ENCODE measurements around the gene LIN37. TPM values are rescaled to one million over a fixed set of nuclear protein-coding genes. Genes with fewer than 3 reads are reported as not detected.
A peak's percentile ranks its signal among the peaks of the same experiment; 100 is the strongest.

The LIN37 gene
- total and polyA plus RNA-seq, 8 donors: 1.7 to 44.0 (median 4.5) TPM

DNA sequence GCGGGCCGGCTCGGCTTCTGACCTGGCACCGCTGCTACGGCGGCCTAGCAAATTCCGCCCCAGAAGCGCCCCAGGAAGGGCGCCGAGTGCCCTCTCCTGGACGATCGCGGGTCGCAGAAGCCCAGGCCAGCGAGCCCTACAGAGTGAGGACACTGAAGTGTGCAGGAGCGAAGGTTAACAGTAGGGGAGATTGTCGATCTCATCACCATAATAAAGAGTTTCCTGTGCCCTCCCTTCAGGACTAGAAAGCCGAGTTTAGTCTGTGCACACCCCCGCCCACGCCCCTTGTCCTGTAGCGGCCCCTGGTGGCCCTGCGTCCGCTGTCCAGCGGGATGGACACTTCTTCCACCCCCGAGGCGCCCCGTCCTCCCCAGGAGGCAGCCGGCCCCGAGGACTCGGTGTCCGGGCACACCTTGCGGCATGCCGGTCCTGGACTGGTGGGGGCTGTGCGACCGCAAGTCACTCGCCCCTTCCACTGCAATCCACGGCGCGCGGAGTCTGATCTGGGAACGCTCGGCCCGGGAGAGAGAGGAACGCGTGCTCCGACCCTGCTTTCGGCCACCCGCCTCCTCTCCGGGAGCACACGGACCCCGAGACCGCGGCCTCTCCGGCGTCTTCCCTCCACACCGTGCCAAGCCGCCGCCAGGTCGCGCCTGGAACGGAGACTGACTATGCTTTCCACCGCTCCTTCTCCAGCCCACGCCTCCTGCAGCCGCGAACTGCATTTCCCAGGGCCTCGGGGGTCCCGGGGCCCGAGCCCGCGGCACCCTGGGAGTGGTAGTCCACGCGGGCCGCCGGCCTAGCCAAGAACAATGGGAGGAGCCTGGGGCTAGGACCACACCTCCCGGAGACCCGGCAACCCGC lies 31.3 kb upstream of the LIN37 start:
- Histone ChIP-seq H3K4me1 (peaks cover 6 to 15% (median 8%) of the 10 kb centered on the region in 3 donors), H3K27ac (peak overlapping the region; percentile 65 to 85 (median 76)), H3K36me3 (peaks cover 0 to 6% (median 4%) of the 10 kb centered on the region in 3 donors), H3K27me3 (no peaks in the 10 kb centered on the region), H3K4me3 (peak overlapping the region; percentile 76 to 92 (median 84)), H3K9me3 (no peaks in the 10 kb centered on the region)
- FAIRE-seq (no peak), DNase-seq (peak; percentile 90 to 98 (median 96)), ATAC-seq (peak; percentile 88 to 94 (median 90))
- intact Hi-C loops (cut with DNase I): no loop called here
- TF ChIP-seq, protein P1, sequence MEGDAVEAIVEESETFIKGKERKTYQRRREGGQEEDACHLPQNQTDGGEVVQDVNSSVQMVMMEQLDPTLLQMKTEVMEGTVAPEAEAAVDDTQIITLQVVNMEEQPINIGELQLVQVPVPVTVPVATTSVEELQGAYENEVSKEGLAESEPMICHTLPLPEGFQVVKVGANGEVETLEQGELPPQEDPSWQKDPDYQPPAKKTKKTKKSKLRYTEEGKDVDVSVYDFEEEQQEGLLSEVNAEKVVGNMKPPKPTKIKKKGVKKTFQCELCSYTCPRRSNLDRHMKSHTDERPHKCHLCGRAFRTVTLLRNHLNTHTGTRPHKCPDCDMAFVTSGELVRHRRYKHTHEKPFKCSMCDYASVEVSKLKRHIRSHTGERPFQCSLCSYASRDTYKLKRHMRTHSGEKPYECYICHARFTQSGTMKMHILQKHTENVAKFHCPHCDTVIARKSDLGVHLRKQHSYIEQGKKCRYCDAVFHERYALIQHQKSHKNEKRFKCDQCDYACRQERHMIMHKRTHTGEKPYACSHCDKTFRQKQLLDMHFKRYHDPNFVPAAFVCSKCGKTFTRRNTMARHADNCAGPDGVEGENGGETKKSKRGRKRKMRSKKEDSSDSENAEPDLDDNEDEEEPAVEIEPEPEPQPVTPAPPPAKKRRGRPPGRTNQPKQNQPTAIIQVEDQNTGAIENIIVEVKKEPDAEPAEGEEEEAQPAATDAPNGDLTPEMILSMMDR (IDR thresholded peaks at IDR 0.05): peak; percentile 67 to 89 (median 72)
- WGBS, 2 donors: 0 to 1% methylated on average over 67 to 77 of the region's 77 CpGs

DNA sequence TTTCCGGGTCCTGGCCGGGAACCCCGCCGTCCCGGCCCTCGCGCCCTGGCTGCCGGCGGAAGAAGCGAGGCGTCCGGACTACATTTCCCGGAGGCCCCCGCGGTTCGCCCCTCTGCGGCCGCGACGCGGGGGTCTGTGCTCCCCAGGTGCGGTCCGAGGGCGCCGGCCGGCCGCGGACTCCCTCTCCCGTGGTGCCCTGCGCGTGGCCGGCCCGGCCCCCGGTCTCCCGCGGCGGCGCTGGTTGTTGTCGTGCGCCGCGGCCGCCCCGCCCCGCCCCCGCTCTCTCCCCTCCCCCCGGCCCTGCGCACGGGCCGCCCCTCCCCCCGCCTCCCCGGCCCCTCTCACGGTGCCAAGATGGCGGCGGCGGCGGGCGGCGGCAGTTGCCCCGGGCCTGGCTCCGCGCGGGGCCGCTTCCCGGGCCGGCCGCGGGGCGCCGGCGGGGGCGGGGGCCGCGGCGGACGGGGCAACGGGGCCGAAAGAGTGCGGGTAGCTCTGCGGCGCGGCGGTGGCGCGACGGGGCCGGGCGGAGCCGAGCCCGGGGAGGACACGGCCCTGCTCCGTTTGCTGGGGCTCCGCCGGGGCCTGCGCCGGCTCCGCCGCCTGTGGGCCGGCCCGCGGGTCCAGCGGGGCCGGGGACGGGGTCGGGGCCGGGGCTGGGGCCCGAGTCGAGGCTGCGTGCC lies 30.6 kb upstream of the LIN37 start, which contains the start of gene KMT2B:
Gene KMT2B, plus strand, starts transcription at position 339 of the 680 bp plus-strand sequence. Its CDS starts 16 bp downstream, at position 355.
- FAIRE-seq (no peak), ATAC-seq (peak in 3 of 4 donors; percentile 71 to 73 (median 71)), DNase-seq (peak in 2 of 6 donors; percentile 94 to 97)
- H3K27ac ChIP-seq: peak within 1 kb of the TSS; percentile 65 to 85 (median 76)
- H3K4me1 ChIP-seq: peaks cover 6 to 15% (median 8%) of the 10 kb centered on the region in 3 donors
- H3K4me3 ChIP-seq: peak within 1 kb of the TSS; percentile 83 to 92 (median 90)
- whole genome bisulfite sequencing, 2 donors: 1% methylated on average over 54 to 101 of the region's 109 CpGs
- H3K36me3 ChIP-seq: peaks cover 5 to 13% (median 12%) of the 10 kb centered on the region in 3 donors
- no peaks in the 10 kb centered on the region for H3K9me3 ChIP-seq
- no peaks in the 10 kb centered on the region for H3K27me3 ChIP-seq
- intact Hi-C loops (cut with DNase I): no loop called here
- TF ChIP-seq, protein P1 (IDR thresholded peaks at IDR 0.05): no peak

DNA sequence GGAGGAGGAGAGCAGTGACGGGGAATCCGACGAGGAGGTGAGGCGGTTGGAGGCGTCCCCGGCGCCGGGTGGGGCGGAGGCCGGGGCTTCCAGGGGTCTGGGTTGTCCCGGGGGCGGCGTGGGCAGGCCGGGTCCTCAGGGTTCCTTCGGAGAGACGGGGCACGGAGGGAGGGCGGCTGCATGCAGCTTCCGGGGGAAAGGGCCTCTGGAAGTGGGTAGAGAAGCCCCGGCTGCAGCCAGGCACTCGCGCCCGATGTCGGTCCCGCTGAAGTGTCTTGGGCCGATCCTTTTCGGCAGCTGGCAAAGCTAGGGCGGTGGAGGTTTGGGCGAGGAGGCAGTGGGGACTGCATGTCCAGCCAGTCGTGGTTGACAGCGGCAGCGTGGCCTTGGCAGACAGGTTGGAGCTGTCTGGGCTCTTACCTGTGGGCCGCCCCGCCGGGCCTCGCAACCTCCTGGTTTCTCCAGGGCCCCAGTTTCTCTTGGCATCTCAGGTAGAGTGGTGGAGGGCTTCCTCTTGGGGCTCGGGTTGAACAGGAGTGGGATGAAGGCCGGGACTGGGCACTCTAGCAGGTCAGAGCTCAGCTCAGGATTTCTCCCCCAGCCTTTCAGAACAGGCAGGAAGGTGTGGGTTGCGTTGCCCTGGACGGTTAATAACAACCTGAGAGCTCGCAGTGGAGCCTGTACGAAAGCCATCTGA lies 29.9 kb upstream of the LIN37 start:
- intact Hi-C loops (cut with DNase I): no loop called here
- 0 to 1% methylated on average over 29 to 42 of the region's 42 CpGs for WGBS, 2 donors

More for the DNA sequence above, 29.9 kb upstream of the LIN37 start:
- Histone ChIP-seq H3K4me1 (peaks cover 6 to 15% (median 8%) of the 10 kb centered on the region in 3 donors), H3K9me3 (no peaks in the 10 kb centered on the region), H3K4me3 (peak overlapping the region; percentile 83 to 92 (median 90)), H3K27ac (peak overlapping the region; percentile 62 to 79 (median 72)), H3K27me3 (no peaks in the 10 kb centered on the region), H3K36me3 (peaks cover 6 to 20% (median 16%) of the 10 kb centered on the region in 3 donors)
- ATAC-seq (no peak), DNase-seq (peak; percentile 56 to 89 (median 69)), FAIRE-seq (no peak)
- TF ChIP-seq, protein P1 (IDR thresholded peaks at IDR 0.05): no peak
